ENCODE results near the gene PAGE1. TPM values are rescaled to one million over a fixed set of nuclear protein-coding genes. Genes with fewer than 3 reads are reported as not detected.
"Not testable (repeated sequence)": the region's sequence is repeated elsewhere in the genome, so short reads cannot be mapped to it uniquely, and the experiment has no call there.

The PAGE1 gene, protein sequence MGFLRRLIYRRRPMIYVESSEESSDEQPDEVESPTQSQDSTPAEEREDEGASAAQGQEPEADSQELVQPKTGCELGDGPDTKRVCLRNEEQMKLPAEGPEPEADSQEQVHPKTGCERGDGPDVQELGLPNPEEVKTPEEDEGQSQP
- total RNA-seq = not detected in 2 replicates
- long read RNA-seq = 0 reads

GRCh38 chrX:49695276-49696180, at the start of gene PAGE1:
PAGE1 (minus strand) TSS chrX:49695984; CDS start chrX:49694770, 1,214 bp downstream.
- DNase-seq (ENCODE audit: low spot score, unreplicated experiment) = no peak
- no peaks in the 10 kb centered on the region for H3K4me1 Mint-ChIP-seq (ENCODE audit: low read depth)
- no peak within 1 kb of the TSS for H3K4me3 Mint-ChIP-seq (ENCODE audit: low read depth)
- no peak within 1 kb of the TSS for H3K27ac Mint-ChIP-seq
- peaks cover 18% of the 10 kb centered on the region for H3K9me3 Mint-ChIP-seq (ENCODE audit: low read depth)
- TF ChIP-seq, protein P1, sequence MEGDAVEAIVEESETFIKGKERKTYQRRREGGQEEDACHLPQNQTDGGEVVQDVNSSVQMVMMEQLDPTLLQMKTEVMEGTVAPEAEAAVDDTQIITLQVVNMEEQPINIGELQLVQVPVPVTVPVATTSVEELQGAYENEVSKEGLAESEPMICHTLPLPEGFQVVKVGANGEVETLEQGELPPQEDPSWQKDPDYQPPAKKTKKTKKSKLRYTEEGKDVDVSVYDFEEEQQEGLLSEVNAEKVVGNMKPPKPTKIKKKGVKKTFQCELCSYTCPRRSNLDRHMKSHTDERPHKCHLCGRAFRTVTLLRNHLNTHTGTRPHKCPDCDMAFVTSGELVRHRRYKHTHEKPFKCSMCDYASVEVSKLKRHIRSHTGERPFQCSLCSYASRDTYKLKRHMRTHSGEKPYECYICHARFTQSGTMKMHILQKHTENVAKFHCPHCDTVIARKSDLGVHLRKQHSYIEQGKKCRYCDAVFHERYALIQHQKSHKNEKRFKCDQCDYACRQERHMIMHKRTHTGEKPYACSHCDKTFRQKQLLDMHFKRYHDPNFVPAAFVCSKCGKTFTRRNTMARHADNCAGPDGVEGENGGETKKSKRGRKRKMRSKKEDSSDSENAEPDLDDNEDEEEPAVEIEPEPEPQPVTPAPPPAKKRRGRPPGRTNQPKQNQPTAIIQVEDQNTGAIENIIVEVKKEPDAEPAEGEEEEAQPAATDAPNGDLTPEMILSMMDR (IDR thresholded peaks at IDR 0.05; ENCODE audit: unreplicated experiment) = no peak
- H3K36me3 Mint-ChIP-seq (ENCODE audit: insufficient read depth) = no peaks in the 10 kb centered on the region
- H3K27me3 Mint-ChIP-seq = no peaks in the 10 kb centered on the region

DNA sequence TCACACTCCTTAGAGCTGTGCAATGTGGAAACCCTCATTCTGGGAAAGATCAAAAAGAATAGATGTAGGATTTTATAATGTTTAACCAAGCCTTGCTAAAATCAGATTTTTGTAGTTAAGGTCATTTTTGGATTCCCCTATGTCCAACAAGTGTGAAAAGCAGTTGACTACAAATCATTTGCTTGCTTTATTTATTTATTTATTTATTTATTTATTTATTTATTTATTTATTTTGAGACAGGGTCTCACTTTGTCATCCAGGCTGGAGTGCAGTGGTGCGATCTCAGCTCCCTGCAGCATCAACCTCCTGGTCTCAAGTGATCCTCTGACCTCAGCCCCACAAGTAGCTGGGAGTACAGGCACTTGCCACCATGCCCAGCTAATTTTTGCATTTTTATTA, 45.7 kb upstream of the PAGE1 start:
- H3K27me3 Mint-ChIP-seq; H3K4me3 Mint-ChIP-seq (ENCODE audit: low read depth); H3K4me1 Mint-ChIP-seq (ENCODE audit: low read depth); H3K36me3 Mint-ChIP-seq (ENCODE audit: insufficient read depth); DNase-seq (ENCODE audit: low spot score, unreplicated experiment); H3K27ac Mint-ChIP-seq: not testable (repeated sequence)
- peaks cover 28% of the 10 kb centered on the region for H3K9me3 Mint-ChIP-seq (ENCODE audit: low read depth)

GRCh38 chrX:49727847-49728246, 32.1 kb upstream of the PAGE1 start:
- H3K36me3 Mint-ChIP-seq (ENCODE audit: insufficient read depth) = no peaks in the 10 kb centered on the region
- no peak overlapping the region for H3K27ac Mint-ChIP-seq
- no peaks in the 10 kb centered on the region for H3K4me1 Mint-ChIP-seq (ENCODE audit: low read depth)
- no peak overlapping the region for H3K4me3 Mint-ChIP-seq (ENCODE audit: low read depth)
- DNase-seq (ENCODE audit: low spot score, unreplicated experiment) = no peak
- no peaks in the 10 kb centered on the region for H3K27me3 Mint-ChIP-seq
- peaks cover 2% of the 10 kb centered on the region for H3K9me3 Mint-ChIP-seq (ENCODE audit: low read depth)
- TF ChIP-seq, protein P1 (IDR thresholded peaks at IDR 0.05; ENCODE audit: unreplicated experiment) = no peak

- Mint-ChIP-seq H3K27me3 (no peaks in the 10 kb centered on the region), H3K4me1 (ENCODE audit: low read depth) (no peaks in the 10 kb centered on the region), H3K4me3 (ENCODE audit: low read depth) (no peak overlapping the region), H3K9me3 (ENCODE audit: low read depth) (peaks cover 2% of the 10 kb centered on the region), H3K27ac (no peak overlapping the region), H3K36me3 (ENCODE audit: insufficient read depth) (no peaks in the 10 kb centered on the region)
- no peak for DNase-seq (ENCODE audit: low spot score, unreplicated experiment)
- TF ChIP-seq, protein P1 (IDR thresholded peaks at IDR 0.05; ENCODE audit: unreplicated experiment) = no peak
Measured at GRCh38 chrX:49726966-49727365, 31.2 kb upstream of the PAGE1 start.

- no peaks in the 10 kb centered on the region for H3K27me3 Mint-ChIP-seq
- TF ChIP-seq, protein P1 (IDR thresholded peaks at IDR 0.05; ENCODE audit: unreplicated experiment) = no peak
- no peaks in the 10 kb centered on the region for H3K36me3 Mint-ChIP-seq (ENCODE audit: insufficient read depth)
- DNase-seq (ENCODE audit: low spot score, unreplicated experiment) = no peak
- no peak overlapping the region for H3K4me3 Mint-ChIP-seq (ENCODE audit: low read depth)
- no peak overlapping the region for H3K27ac Mint-ChIP-seq
- H3K4me1 Mint-ChIP-seq (ENCODE audit: low read depth) = no peaks in the 10 kb centered on the region
- peaks cover 8% of the 10 kb centered on the region for H3K9me3 Mint-ChIP-seq (ENCODE audit: low read depth)
Measured at GRCh38 chrX:49725923-49726904, 30.4 kb upstream of the PAGE1 start.
